Gastrocnemius medialis (tissue), 4 donors: ENCODE results near the gene TMEM185B. TPM values are rescaled to one million over a fixed set of nuclear protein-coding genes. Genes with fewer than 3 reads are reported as not detected.

Source experiments
- ATAC-seq, 2 donors: fragments of 150-250 bp; one replicate each; pipeline ENCODE4 v1.9.1; 2016
- DNase-seq, 2 donors: peaks; one replicate each; pipeline ENCODE4 v3.0.0-alpha.2; 2019
- H3K27ac ChIP-seq, 4 donors: fragments of 200-600 bp; sonication (generic); 1 replicate in 1 of 4; 2 replicates in 3 of 4; pipeline ENCODE4 v1.5.1; 2016 to 2018; ENCODE audit warnings: mild to moderate bottlenecking in 2 of 4, moderate library complexity in 1 of 4
- H3K27me3 ChIP-seq, 3 donors: fragments of 200-600 bp; sonication (generic) in 2 of 3; 1 replicate in 1 of 3; 2 replicates in 2 of 3; pipeline versions ENCODE4 v1.5.1 to v1.6.0; 2016 to 2019; ENCODE audit warnings: mild to moderate bottlenecking in 1 of 3, moderate library complexity in 1 of 3
- H3K36me3 ChIP-seq, 2 donors: fragments of 200-600 bp; sonication (generic) in 1 of 2; one replicate each; pipeline ENCODE4 v1.5.1; 2017 to 2018
- H3K4me1 ChIP-seq, 2 donors: fragments of 200-600 bp; sonication (generic) in 1 of 2; one replicate each; pipeline ENCODE4 v1.5.1; 2016 to 2017; ENCODE audit warnings: mild to moderate bottlenecking in 2 of 2
- H3K4me3 ChIP-seq, 4 donors: fragments of 200-600 bp; sonication (generic) in 3 of 4; 1 replicate in 1 of 4; 2 replicates in 3 of 4; pipeline ENCODE4 v1.5.1; 2016 to 2019; ENCODE audit warnings: mild to moderate bottlenecking in 2 of 4
- H3K9me3 ChIP-seq, 3 donors: fragments of 200-600 bp; sonication (generic) in 2 of 3; 1 replicate in 1 of 3; 2 replicates in 2 of 3; pipeline ENCODE4 v1.5.1; 2016 to 2019
- POLR2A ChIP-seq, 2 donors: fragments of 450-650 bp; IDR thresholded peaks; one replicate each; pipeline ENCODE4 v1.6.1; 2017; ENCODE audit warnings: antibody characterized with exemption in 2 of 2, mild to moderate bottlenecking in 2 of 2, moderate library complexity in 2 of 2
- in situ Hi-C, 4 donors: fragments of 200-750 bp; cut with MboI; loops; one replicate each; pipeline versions ENCODE4 v1.15.0 to v1.8.0; 2017; ENCODE audit warnings: low sequenced_read_pairs in 4 of 4
- intact Hi-C: fragments of 100-400 bp; cut with DNase I; formaldehyde crosslinking; loops from one replicate; pipeline ENCODE4 v1.15.1; 2023; ENCODE audit warnings: low total_unique reads
- total RNA-seq, 4 donors: library from RNA; depleted of rRNA; stranded (reverse); fragments of >200 nt; gene quantifications; one replicate each; pipeline versions ENCODE4 v1.1.0 to v1.2.3, GENCODE V29; 2016
- TF ChIP-seq, protein P1 (sequence below), 5 experiments: fragments of 450-650 bp in 3 of 5; fragments of 200-600 bp in 2 of 5; sonication (generic) in 2 of 5; IDR thresholded peaks in 4 of 5; conservative IDR thresholded peaks in 1 of 5; 1 replicate in 4 of 5; 2 replicates in 1 of 5; pipeline ENCODE4 v1.5.1; 2016 to 2019; ENCODE audit warnings: antibody characterized with exemption in 5 of 5, mild to moderate bottlenecking in 3 of 5, moderate library complexity in 3 of 5

The TMEM185B gene
- total RNA-seq, 4 donors from 2014 or later = 10.8 to 23.5 (median 15.4) TPM

GRCh38 chr2:120179396-120179795 is 43.8 kb downstream of the TMEM185B start:
- ATAC-seq (no peak), DNase-seq (no peak)
- H3K4me1 ChIP-seq = peaks cover 16 to 18% of the 10 kb centered on the region in 2 donors
- no peak for TF ChIP-seq POLR2A (IDR thresholded peaks at IDR 0.05)
- TF ChIP-seq, protein P1, sequence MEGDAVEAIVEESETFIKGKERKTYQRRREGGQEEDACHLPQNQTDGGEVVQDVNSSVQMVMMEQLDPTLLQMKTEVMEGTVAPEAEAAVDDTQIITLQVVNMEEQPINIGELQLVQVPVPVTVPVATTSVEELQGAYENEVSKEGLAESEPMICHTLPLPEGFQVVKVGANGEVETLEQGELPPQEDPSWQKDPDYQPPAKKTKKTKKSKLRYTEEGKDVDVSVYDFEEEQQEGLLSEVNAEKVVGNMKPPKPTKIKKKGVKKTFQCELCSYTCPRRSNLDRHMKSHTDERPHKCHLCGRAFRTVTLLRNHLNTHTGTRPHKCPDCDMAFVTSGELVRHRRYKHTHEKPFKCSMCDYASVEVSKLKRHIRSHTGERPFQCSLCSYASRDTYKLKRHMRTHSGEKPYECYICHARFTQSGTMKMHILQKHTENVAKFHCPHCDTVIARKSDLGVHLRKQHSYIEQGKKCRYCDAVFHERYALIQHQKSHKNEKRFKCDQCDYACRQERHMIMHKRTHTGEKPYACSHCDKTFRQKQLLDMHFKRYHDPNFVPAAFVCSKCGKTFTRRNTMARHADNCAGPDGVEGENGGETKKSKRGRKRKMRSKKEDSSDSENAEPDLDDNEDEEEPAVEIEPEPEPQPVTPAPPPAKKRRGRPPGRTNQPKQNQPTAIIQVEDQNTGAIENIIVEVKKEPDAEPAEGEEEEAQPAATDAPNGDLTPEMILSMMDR (IDR thresholded peaks at IDR 0.05 in 4 of 5, conservative IDR thresholded peaks at IDR 0.05 in 1 of 5) = no peak
- H3K4me3 ChIP-seq = no peak overlapping the region
- H3K27ac ChIP-seq = no peak overlapping the region
- H3K27me3 ChIP-seq = no peaks in the 10 kb centered on the region
- intact Hi-C loops = no loop called here
- H3K36me3 ChIP-seq = no peaks in the 10 kb centered on the region
- in situ Hi-C loops = loop anchor here in 3 of 4 donors (5.0 to 10.0 kb wide), 4 partner anchors 65 to 475 kb away; partner anchors contain the start of gene PTPN4 (in 1 of the 3)
- H3K9me3 ChIP-seq = no peaks in the 10 kb centered on the region

- H3K4me3 ChIP-seq = no peak overlapping the region
- intact Hi-C loops (no loop called here), in situ Hi-C loops (loop anchor here in 3 of 4 donors (5.0 to 10.0 kb wide), 4 partner anchors 63 to 473 kb away; partner anchors contain the start of gene PTPN4 (in 1 of the 3))
- DNase-seq = no peak
- no peaks in the 10 kb centered on the region for H3K27me3 ChIP-seq
- no peak for TF ChIP-seq POLR2A (IDR thresholded peaks at IDR 0.05)
- TF ChIP-seq, protein P1 (IDR thresholded peaks at IDR 0.05 in 4 of 5, conservative IDR thresholded peaks at IDR 0.05 in 1 of 5) = no peak
- H3K36me3 ChIP-seq = no peaks in the 10 kb centered on the region
- no peak for ATAC-seq
- no peak overlapping the region for H3K27ac ChIP-seq
- no peaks in the 10 kb centered on the region for H3K9me3 ChIP-seq
- peaks cover 16 to 18% of the 10 kb centered on the region in 2 donors for H3K4me1 ChIP-seq
Observed at GRCh38 chr2:120177973-120178372, 45.2 kb downstream of the TMEM185B start.

GRCh38 chr2:120177001-120177621 is 46.1 kb downstream of the TMEM185B start:
- DNase-seq (no peak), ATAC-seq (no peak)
- Histone ChIP-seq H3K27me3 (no peaks in the 10 kb centered on the region), H3K27ac (peak overlapping the region in 1 of 4 donors; percentile 41), H3K4me1 (peaks cover 16 to 18% of the 10 kb centered on the region in 2 donors), H3K36me3 (no peaks in the 10 kb centered on the region), H3K4me3 (peak overlapping the region in 1 of 4 donors; percentile 16), H3K9me3 (no peaks in the 10 kb centered on the region)
- intact Hi-C loops = no loop called here
- no peak for TF ChIP-seq POLR2A (IDR thresholded peaks at IDR 0.05)
- TF ChIP-seq, protein P1 (IDR thresholded peaks at IDR 0.05 in 4 of 5, conservative IDR thresholded peaks at IDR 0.05 in 1 of 5) = no peak
- in situ Hi-C loops = loop anchor here in 3 of 4 donors (5.0 to 10.0 kb wide), 4 partner anchors 62 to 472 kb away; partner anchors contain the start of gene PTPN4 (in 1 of the 3)

GRCh38 chr2:120176526-120176925 is 46.7 kb downstream of the TMEM185B start:
- H3K4me3 ChIP-seq = no peak overlapping the region
- DNase-seq = no peak
- ATAC-seq = no peak
- TF ChIP-seq, protein P1 (IDR thresholded peaks at IDR 0.05 in 4 of 5, conservative IDR thresholded peaks at IDR 0.05 in 1 of 5) = no peak
- TF ChIP-seq POLR2A (IDR thresholded peaks at IDR 0.05) = no peak
- in situ Hi-C loops = loop anchor here in 3 of 4 donors (5.0 to 10.0 kb wide), 4 partner anchors 62 to 472 kb away; partner anchors contain the start of gene PTPN4 (in 1 of the 3)
- intact Hi-C loops = no loop called here
- H3K4me1 ChIP-seq = peaks cover 16 to 18% of the 10 kb centered on the region in 2 donors
- H3K27me3 ChIP-seq = no peaks in the 10 kb centered on the region
- peak overlapping the region in 1 of 4 donors; percentile 41 for H3K27ac ChIP-seq
- H3K36me3 ChIP-seq = no peaks in the 10 kb centered on the region
- H3K9me3 ChIP-seq = no peaks in the 10 kb centered on the region
